Naive thymus-derived CD8-positive, alpha-beta T cell (primary cell): ENCODE measurements around the gene FAHD1. TPM values are rescaled to one million over a fixed set of nuclear protein-coding genes. Genes with fewer than 3 reads are reported as not detected.

Experiments used
- polyA plus RNA-seq, 3 donors: library from polyadenylated mRNA; unstranded; fragments of 300-500 nt; fragmentation: Illumina TruSeq; gene quantifications; one replicate each; pipeline ENCODE4 v1.2.3, GENCODE V29; 2021
- total RNA-seq, 8 experiments: library from RNA in 2 of 8; stranded (reverse) in 2 of 8; gene quantifications; one replicate each; pipeline ENCODE4 v1.2.3 and lab custom pipeline; 2021 to 2026

The FAHD1 gene
- total and polyA plus RNA-seq, 5 experiments from 2014 or later: 11.1 to 34.2 (median 20.3) TPM

Other genes starting within 250 kb of the FAHD1 start
- gene IFT140, start 215.1 kb upstream of the FAHD1 start, total RNA-seq: 10 to 100 TPM; 10.4 to 11.1 TPM
- gene IFT140, start 215.1 kb upstream of the FAHD1 start, polyA plus RNA-seq: 10 to 100 TPM in 2 of 3 donors, 1 to 10 TPM in 1; 4.5 to 21.2 (median 16.8) TPM
- 10 to 100 TPM; 24.4 to 25.4 TPM for gene CRAMP1, start 214.8 kb upstream of the FAHD1 start, total RNA-seq
- 1 to 10 TPM; 1.3 to 3.1 (median 1.9) TPM for gene CRAMP1, start 214.8 kb upstream of the FAHD1 start, polyA plus RNA-seq
- 10 to 100 TPM; 28.0 to 36.2 TPM for gene JPT2, start 148.9 kb upstream of the FAHD1 start, total RNA-seq
- gene JPT2, start 148.9 kb upstream of the FAHD1 start, polyA plus RNA-seq: 10 to 100 TPM in 1 of 3 donors, 1 to 10 TPM in 2; 9.1 to 10.3 (median 9.8) TPM
- gene MAPK8IP3, start 121.0 kb upstream of the FAHD1 start, total RNA-seq: 100 to 1,000 TPM; 315 to 342 TPM
- 1 to 10 TPM in 2 of 3 donors, under 1 TPM in 1; 0.87 to 2.8 (median 2.5) TPM for gene MAPK8IP3, start 121.0 kb upstream of the FAHD1 start, polyA plus RNA-seq
- 10 to 100 TPM; 70.6 to 79.9 TPM for gene NME3, start 55.7 kb upstream of the FAHD1 start, total RNA-seq
- 10 to 100 TPM; 60.0 to 84.2 (median 62.9) TPM for gene NME3, start 55.7 kb upstream of the FAHD1 start, polyA plus RNA-seq
- gene EME2, start 54.4 kb upstream of the FAHD1 start, total RNA-seq: 10 to 100 TPM; 28.4 to 31.5 TPM
- 1 to 10 TPM in 2 of 3 donors, under 1 TPM in 1; 0.35 to 1.6 (median 1.1) TPM for gene EME2, start 54.4 kb upstream of the FAHD1 start, polyA plus RNA-seq
- gene MRPS34, start 54.1 kb upstream of the FAHD1 start, total RNA-seq: 10 to 100 TPM; 53.1 to 55.9 TPM
- gene MRPS34, start 54.1 kb upstream of the FAHD1 start, polyA plus RNA-seq: 100 to 1,000 TPM; 113 to 145 (median 133) TPM
- 100 to 1,000 TPM; 120 to 123 TPM for gene SPSB3, start 44.6 kb upstream of the FAHD1 start, total RNA-seq
- 10 to 100 TPM; 38.0 to 42.0 (median 40.8) TPM for gene SPSB3, start 44.6 kb upstream of the FAHD1 start, polyA plus RNA-seq
- gene NUBP2, start 44.2 kb upstream of the FAHD1 start, total RNA-seq: 10 to 100 TPM; 62.0 to 65.4 TPM
- 10 to 100 TPM; 87.2 to 90.6 (median 87.3) TPM for gene NUBP2, start 44.2 kb upstream of the FAHD1 start, polyA plus RNA-seq
- 1 to 10 TPM; 1.7 to 2.1 TPM for gene IGFALS, start 33.5 kb upstream of the FAHD1 start, total RNA-seq
- gene IGFALS, start 33.5 kb upstream of the FAHD1 start, polyA plus RNA-seq: not detected
- gene HAGH, start 381 bp upstream of the FAHD1 start, total RNA-seq: 10 to 100 TPM; 65.7 to 67.8 TPM
- 10 to 100 TPM; 38.7 to 60.0 (median 45.0) TPM for gene HAGH, start 381 bp upstream of the FAHD1 start, polyA plus RNA-seq
- not detected for gene MEIOB, start 45.0 kb downstream of the FAHD1 start, total RNA-seq
- not detected for gene MEIOB, start 45.0 kb downstream of the FAHD1 start, polyA plus RNA-seq
- not detected for gene HS3ST6, start 91.2 kb downstream of the FAHD1 start, total RNA-seq
- gene HS3ST6, start 91.2 kb downstream of the FAHD1 start, polyA plus RNA-seq: not detected
- gene MSRB1, start 116.0 kb downstream of the FAHD1 start, total RNA-seq: 1 to 10 TPM; 9.9 to 10.0 TPM
- gene MSRB1, start 116.0 kb downstream of the FAHD1 start, polyA plus RNA-seq: 10 to 100 TPM; 13.9 to 19.1 (median 16.2) TPM
- gene RPL3L, start 127.5 kb downstream of the FAHD1 start, total RNA-seq: not detected
- gene RPL3L, start 127.5 kb downstream of the FAHD1 start, polyA plus RNA-seq: not detected
- 10 to 100 TPM; 62.5 to 65.6 TPM for gene NDUFB10, start 132.3 kb downstream of the FAHD1 start, total RNA-seq
- gene NDUFB10, start 132.3 kb downstream of the FAHD1 start, polyA plus RNA-seq: 100 to 1,000 TPM; 180 to 217 (median 187) TPM
- gene RPS2, start 137.6 kb downstream of the FAHD1 start, total RNA-seq: 1,000 to 10,000 TPM; 3,016 to 3,025 TPM
- 1,000 to 10,000 TPM; 6,506 to 7,644 (median 7,481) TPM for gene RPS2, start 137.6 kb downstream of the FAHD1 start, polyA plus RNA-seq
- gene RNF151, start 139.7 kb downstream of the FAHD1 start, total RNA-seq: not detected
- not detected for gene RNF151, start 139.7 kb downstream of the FAHD1 start, polyA plus RNA-seq
- 10 to 100 TPM; 30.0 to 33.4 TPM for gene TBL3, start 144.8 kb downstream of the FAHD1 start, total RNA-seq
- gene TBL3, start 144.8 kb downstream of the FAHD1 start, polyA plus RNA-seq: 10 to 100 TPM; 44.6 to 61.8 (median 52.2) TPM
- gene NOXO1, start 154.3 kb downstream of the FAHD1 start, total RNA-seq: 1 to 10 TPM; 1.3 to 2.3 TPM
- gene NOXO1, start 154.3 kb downstream of the FAHD1 start, polyA plus RNA-seq: not detected
- gene GFER, start 157.0 kb downstream of the FAHD1 start, total RNA-seq: 10 to 100 TPM; 15.9 to 22.3 TPM
- gene GFER, start 157.0 kb downstream of the FAHD1 start, polyA plus RNA-seq: 10 to 100 TPM; 21.4 to 30.0 (median 26.3) TPM
- under 1 TPM; 0.60 to 0.77 TPM for gene SYNGR3, start 162.8 kb downstream of the FAHD1 start, total RNA-seq
- gene SYNGR3, start 162.8 kb downstream of the FAHD1 start, polyA plus RNA-seq: 1 to 10 TPM in 1 of 3 donors, under 1 TPM in 1, not detected in 1; 0.77 to 1.1 TPM
- 10 to 100 TPM; 58.6 to 66.2 TPM for gene ZNF598, start 182.6 kb downstream of the FAHD1 start, total RNA-seq
- 1 to 10 TPM; 3.4 to 10.0 (median 3.6) TPM for gene ZNF598, start 182.6 kb downstream of the FAHD1 start, polyA plus RNA-seq
- not detected for gene NPW, start 192.6 kb downstream of the FAHD1 start, total RNA-seq
- not detected for gene NPW, start 192.6 kb downstream of the FAHD1 start, polyA plus RNA-seq
- gene NHERF2, start 199.7 kb downstream of the FAHD1 start, total RNA-seq: 1 to 10 TPM; 5.3 to 6.0 TPM
- gene NHERF2, start 199.7 kb downstream of the FAHD1 start, polyA plus RNA-seq: 1 to 10 TPM in 1 of 3 donors, under 1 TPM in 2; 0.32 to 1.2 (median 0.46) TPM
- gene NTHL1, start 220.6 kb downstream of the FAHD1 start, total RNA-seq: 10 to 100 TPM in 1 of 2 experiments, 1 to 10 TPM in 1; 9.1 to 13.1 TPM
- 10 to 100 TPM; 13.1 to 20.0 (median 16.6) TPM for gene NTHL1, start 220.6 kb downstream of the FAHD1 start, polyA plus RNA-seq
- gene TSC2, start 220.8 kb downstream of the FAHD1 start, total RNA-seq: 100 to 1,000 TPM; 145 to 162 TPM
- gene TSC2, start 220.8 kb downstream of the FAHD1 start, polyA plus RNA-seq: 10 to 100 TPM; 23.5 to 42.0 (median 27.2) TPM